Limb (tissue), 2 donors: ENCODE data around the gene TIMP3.
A peak's percentile ranks its signal among the peaks of the same experiment; 100 is the strongest.
"Not testable (repeated sequence)": the region's sequence is repeated elsewhere in the genome, so short reads cannot be mapped to it uniquely, and the experiment has no call there.

Experiments
- DNase-seq, 2 donors: peaks; one replicate each; pipeline ENCODE4 v3.0.0-alpha.2; 2016; ENCODE audit errors: extremely low spot score in 2 of 2

Gene TIMP3

DNA sequence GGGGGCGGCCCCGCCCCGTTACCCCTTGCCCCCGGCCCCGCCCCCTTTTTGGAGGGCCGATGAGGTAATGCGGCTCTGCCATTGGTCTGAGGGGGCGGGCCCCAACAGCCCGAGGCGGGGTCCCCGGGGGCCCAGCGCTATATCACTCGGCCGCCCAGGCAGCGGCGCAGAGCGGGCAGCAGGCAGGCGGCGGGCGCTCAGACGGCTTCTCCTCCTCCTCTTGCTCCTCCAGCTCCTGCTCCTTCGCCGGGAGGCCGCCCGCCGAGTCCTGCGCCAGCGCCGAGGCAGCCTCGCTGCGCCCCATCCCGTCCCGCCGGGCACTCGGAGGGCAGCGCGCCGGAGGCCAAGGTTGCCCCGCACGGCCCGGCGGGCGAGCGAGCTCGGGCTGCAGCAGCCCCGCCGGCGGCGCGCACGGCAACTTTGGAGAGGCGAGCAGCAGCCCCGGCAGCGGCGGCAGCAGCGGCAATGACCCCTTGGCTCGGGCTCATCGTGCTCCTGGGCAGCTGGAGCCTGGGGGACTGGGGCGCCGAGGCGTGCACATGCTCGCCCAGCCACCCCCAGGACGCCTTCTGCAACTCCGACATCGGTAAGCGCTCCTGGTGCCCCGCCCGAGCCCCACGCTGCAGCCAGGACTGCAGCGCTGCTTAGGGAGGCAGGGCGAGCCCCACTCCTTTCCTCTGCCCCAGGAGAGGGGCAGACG, at the start of gene TIMP3:
Gene TIMP3 (plus strand): TSS at position 169 of the 700 bp plus-strand sequence. CDS start 297 bp downstream, at position 466.
- DNase-seq = peak; percentile 88 to 90

- DNase-seq = no peak
Measured at GRCh38 chr22:32752326-32752725, 49.2 kb upstream of the TIMP3 start.

DNA sequence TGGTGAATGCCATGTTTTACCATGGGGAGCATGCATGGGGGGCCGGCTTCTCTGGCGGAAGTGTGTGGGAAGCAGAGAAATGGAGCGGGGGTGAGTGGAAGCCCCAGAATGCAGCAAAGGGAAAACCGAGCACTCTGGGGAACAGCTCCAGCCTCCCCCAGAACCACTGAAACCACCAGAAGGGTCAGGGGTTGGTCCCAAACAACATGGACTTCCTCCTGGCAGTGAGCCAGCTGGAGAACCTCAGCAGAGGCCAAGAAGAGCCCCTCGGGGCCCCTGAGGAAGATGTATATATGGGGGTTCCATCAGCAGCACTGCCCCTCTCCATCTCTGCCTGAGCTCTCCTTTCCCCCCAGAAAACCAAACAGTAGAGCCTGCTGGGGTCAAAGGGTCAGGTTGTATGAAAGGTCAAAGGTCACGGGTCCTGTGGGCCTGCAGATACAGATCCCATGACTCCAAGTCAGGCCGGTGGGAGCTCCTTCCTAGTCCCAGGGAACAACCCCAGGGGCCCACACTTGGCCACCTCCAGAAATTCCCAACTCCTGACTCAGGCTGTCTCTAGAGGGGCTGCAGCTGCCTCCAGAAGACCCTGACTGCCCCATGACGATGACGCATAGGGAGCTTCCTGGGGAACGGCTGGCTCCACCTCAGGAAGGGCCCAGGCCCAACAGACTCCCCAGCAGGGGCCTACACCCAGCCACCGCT, 48.5 kb upstream of the TIMP3 start:
- DNase-seq = no peak

DNA sequence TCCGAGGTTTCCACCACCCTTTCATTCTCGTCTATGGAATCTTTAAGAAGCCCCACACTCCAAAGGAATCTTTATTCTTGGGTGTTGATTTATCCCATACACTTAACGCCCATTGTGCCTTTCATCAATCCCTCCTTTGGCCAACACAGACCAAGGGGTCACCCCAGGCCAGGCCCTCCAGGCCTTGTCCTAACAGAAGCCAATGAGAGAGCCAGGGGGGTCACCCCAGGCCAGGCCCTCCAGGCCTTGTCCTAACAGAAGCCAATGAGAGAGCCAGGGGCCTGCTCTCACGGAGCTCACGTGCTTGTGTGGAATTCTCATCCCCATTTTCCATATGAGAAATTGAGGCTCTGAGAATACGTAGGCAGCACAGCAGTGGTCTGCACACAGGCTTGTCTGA, 47.9 kb upstream of the TIMP3 start:
- DNase-seq = no peak

GRCh38 chr22:32754413-32755041, 47.0 kb upstream of the TIMP3 start:
- DNase-seq = no peak

GRCh38 chr22:32757086-32757762, 44.3 kb upstream of the TIMP3 start:
- DNase-seq = not testable (repeated sequence)

DNA sequence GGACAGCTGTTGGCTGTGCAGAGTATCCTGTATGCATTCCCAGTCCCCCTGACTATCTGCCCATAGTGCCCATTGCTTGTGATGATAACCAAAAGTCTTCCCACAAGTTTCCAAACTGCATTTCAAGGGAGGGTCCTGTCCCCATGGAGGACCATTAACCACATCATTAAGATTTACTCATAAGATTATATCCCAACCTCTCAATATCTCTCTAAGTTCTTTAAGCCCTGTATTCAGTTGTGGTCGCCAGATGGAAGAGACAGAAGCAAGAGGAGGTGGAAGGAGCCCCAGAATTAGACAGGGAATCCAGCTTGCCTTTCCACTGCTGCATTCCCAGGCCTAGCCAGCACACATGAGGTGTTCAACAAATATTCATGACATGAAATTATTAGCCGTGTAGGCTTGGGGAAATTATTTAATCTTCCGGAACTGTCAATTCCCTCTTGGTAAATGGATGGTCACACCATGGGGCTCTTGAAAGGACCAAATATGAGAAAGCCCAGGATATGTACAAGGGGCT, 42.6 kb upstream of the TIMP3 start:
- DNase-seq = no peak

- no peak for DNase-seq
Measured at GRCh38 chr22:32760396-32760795, 41.1 kb upstream of the TIMP3 start.

DNA sequence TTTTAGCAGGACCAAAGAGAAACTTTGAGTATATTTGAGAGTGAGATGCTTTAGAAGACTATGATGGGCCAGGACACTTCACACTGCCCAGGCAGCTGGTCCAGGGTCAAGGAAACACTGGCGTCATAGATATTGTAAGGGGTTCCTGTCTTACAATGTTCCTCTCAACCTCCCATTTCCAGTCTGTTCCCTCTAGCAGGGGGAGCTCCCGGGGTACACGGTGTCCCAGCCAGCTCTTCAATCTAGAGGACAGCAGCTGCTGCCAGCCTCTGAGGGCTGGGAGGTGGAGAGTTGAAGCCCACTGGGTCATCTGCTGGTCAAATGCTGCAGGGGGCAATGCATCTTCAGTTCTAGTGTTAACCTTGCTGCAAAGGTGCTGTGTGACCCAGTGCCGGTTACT, 40.7 kb upstream of the TIMP3 start:
- no peak for DNase-seq

DNA sequence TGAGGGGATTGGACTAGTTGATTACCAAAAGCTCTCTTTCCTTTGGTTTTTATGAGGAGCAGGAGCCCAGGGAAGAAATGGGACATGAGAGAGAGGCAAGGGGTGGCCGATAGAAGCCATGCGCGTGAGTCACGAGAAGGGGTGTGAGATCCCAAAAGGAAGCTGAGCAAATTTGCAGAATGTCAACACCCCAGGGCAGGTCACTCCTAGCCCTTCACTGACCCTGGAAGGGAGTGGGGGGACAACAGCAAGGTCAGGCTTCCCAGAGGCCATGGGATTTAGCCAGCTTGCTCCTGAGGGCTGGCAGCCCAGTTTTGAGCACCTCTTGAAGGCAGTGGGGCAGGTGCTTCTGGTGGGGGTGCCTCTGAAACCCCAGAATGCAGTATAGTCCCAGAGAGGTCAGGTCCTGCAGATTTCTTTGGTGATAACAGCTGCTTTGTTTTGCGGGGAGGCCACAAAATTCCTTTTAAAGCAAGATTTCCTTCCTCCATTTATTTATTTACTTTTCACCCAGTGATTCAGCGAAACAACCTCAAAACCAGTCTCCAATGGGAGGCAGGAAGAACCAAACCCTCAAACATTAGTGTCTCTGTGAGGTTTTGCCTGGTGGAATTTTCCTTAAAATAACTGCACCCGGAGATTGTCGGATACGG, 40.1 kb upstream of the TIMP3 start:
- DNase-seq = no peak

DNA sequence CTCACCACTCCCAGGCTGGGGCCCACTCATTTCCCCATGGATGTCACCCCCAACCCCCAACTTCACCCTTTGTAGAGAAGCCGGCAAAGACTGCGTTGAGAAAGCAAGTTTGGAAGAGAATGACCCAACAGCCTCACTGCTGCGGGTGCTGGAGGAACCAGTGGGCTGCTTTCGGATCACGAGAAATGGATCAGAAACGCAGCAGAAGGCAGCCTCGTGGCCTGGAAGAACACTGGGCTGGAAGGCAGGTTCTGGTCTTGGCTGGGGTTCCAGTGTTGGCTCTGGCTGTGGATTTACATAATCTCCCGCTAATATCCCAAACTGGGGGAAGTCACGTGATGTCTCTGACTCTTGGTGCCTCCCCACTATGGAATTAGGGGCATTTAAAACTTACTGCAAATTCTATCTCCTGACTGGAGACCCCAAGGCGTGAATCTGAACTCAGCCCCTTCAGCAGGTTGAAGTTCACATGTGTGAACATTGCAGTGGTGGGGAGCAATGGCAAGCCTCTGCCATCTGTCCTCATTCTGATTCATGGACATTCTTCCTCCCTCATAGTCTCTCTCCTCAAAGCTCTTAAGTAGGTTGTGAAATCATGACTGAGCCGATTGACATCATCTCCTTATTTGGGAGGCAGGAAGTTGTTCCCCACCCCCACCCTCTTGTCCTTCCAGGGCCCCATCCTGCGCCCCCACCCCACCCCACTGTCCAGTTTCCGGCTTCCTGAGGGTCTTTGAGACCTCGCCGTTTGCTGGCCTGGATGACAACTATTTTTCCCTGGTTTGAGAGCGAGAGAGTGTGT, 37.0 kb upstream of the TIMP3 start:
- peak in 1 of 2 donors; percentile 28 for DNase-seq

GRCh38 chr22:32765132-32765618, 36.3 kb upstream of the TIMP3 start:
- no peak for DNase-seq

DNA sequence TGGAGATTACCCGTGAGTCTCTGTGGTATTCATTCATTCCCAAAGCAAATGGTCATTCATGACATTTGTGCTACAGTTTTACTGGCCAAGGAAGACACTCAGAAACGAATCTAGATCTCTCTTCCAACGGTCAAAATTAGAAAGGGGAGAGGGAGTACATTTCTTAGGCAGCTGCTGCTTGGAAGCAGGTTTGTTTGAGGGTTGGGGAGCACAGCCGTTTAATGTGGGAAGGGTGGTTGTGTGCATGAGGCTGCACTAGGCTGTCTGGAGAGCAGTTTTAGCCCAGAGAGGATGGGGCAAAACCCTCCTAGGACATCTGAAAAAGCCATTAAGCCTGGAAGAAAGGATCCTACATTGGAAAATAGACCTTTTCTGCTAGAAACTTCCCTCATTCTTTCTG, 29.7 kb upstream of the TIMP3 start:
- DNase-seq = no peak

- no peak for DNase-seq
Measured at GRCh38 chr22:32775957-32776356, 25.5 kb upstream of the TIMP3 start.

GRCh38 chr22:32776397-32776796, 25.1 kb upstream of the TIMP3 start:
- DNase-seq = no peak

- no peak for DNase-seq
Measured at GRCh38 chr22:32776802-32777201, 24.7 kb upstream of the TIMP3 start.

DNA sequence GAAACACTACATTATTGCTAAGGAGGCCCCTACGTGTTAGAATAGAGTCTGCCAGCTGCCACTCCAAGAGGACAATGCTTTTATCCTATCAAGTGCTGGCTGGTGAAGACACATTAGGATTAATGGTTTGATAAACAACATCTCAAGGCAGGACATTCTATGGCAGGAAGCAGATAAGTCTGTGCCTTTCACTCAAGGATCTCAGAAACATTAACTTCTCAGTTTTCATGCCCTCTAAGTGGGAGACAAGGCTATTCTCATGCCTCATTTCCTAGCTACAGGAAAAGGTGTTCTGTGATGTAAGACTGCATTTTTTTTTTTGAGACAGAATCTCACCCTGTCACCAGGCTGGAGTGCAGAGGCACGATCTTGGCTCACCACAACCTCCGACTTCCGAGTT, 23.5 kb upstream of the TIMP3 start:
- DNase-seq = no peak

DNA sequence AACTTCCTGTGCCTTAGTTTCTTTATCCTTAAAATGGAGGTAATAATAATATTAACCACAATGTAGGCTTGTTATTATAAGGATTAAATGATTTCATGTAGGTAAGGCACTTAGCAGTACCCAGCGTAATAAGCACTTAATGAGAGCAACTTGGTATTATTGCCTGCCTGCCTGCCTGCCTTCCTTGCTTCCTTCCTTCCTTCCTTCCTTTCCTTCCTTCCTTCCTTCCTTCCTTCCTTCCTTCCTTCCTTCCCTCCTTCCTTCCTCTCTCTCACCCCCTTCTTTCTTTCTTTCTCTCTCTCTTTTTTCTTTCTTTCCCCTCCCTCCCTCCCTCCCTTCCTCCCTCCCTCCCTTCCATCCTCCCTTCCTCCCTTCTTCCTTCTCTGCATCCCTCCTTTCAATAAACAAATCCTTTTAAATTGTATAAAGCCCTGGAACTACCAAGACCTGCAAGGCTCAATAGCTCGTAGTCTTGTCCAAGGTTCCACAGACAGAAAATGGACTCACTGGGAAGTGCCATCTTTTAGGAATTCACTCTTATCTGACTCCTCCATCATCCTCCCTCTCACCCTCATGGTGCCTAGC, 20.7 kb upstream of the TIMP3 start:
- no peak for DNase-seq

GRCh38 chr22:32781695-32782094, 19.8 kb upstream of the TIMP3 start:
- DNase-seq = no peak
